HG03565 (cell line): Measurements from ENCODE around the gene KDM4B.
"Not testable (repeated sequence)": the region's sequence is repeated elsewhere in the genome, so short reads cannot be mapped to it uniquely, and the experiment has no call there.

Experiments
- ATAC-seq: cut with Tn5 transposase; IDR thresholded peaks from one replicate; pipeline ENCODE4 v1.9.1; 2021; ENCODE audit warnings: mild to moderate bottlenecking, moderate library complexity; ENCODE audit not compliant: unreplicated experiment

Gene KDM4B

GRCh38 chr19:5147074-5147977 is 178.4 kb downstream of the KDM4B start:
- ATAC-seq, result no peak

GRCh38 chr19:5147978-5148793 is 179.3 kb downstream of the KDM4B start:
- ATAC-seq, result no peak

- no peak for ATAC-seq
Observed at GRCh38 chr19:5148794-5149190, 179.9 kb downstream of the KDM4B start.

GRCh38 chr19:5149508-5149907 is 180.6 kb downstream of the KDM4B start:
- no peak for ATAC-seq

- ATAC-seq, result no peak
Observed at GRCh38 chr19:5149932-5150901, 181.3 kb downstream of the KDM4B start.

- no peak for ATAC-seq
Observed at GRCh38 chr19:5150902-5151741, 182.2 kb downstream of the KDM4B start.

- ATAC-seq, result no peak
Observed at GRCh38 chr19:5152013-5152763, 183.3 kb downstream of the KDM4B start.

- ATAC-seq, result no peak
Observed at GRCh38 chr19:5152767-5153532, 184.0 kb downstream of the KDM4B start.

GRCh38 chr19:5153601-5154128 is 184.8 kb downstream of the KDM4B start:
- ATAC-seq, result no peak

GRCh38 chr19:5154129-5154798 is 185.4 kb downstream of the KDM4B start:
- no peak for ATAC-seq

- ATAC-seq, result no peak
Observed at GRCh38 chr19:5154799-5155426, 186.0 kb downstream of the KDM4B start.

- no peak for ATAC-seq
Observed at GRCh38 chr19:5155586-5156210, 186.8 kb downstream of the KDM4B start.

GRCh38 chr19:5156231-5156986 is 187.5 kb downstream of the KDM4B start:
- ATAC-seq, result no peak

- no peak for ATAC-seq
Observed at GRCh38 chr19:5157186-5157585, 188.3 kb downstream of the KDM4B start.

- not testable (repeated sequence) for ATAC-seq
Observed at GRCh38 chr19:5158549-5159134, 189.7 kb downstream of the KDM4B start.
